PC-9 (cell line): ENCODE results near the gene SUMF2. TPM values are rescaled to one million over a fixed set of nuclear protein-coding genes. Genes with fewer than 3 reads are reported as not detected.

Experiments used
- BruUV-seq: library from RNA; stranded (reverse); fragments of 400-500 nt; replicated peaks from 2 replicates; lab custom pipeline; 2021; lab: Mats Ljungman, UMichigan
- CTCF ChIA-PET: fragments of 300-600 bp; sonication (Branson Sonifier 250); formaldehyde crosslinking; loops from one replicate; lab custom pipeline; 2022; ENCODE audit warnings: antibody characterized with exemption; lab: Charles Lee
- POLR2A ChIA-PET: fragments of 300-600 bp; sonication (Branson Sonifier 250); formaldehyde crosslinking; loops from one replicate; lab custom pipeline; 2022; ENCODE audit warnings: antibody characterized with exemption; ENCODE audit not compliant: unreplicated experiment; lab: Charles Lee
- DNase-seq, 2 experiments: peaks; one replicate each; pipeline versions ENCODE4 v3.0.0 to v3.0.0-alpha.2; 2015 to 2022; ENCODE audit warnings: mixed read lengths in 1 of 2
- H2AFZ ChIP-seq: fragments of 200-600 bp; sonication (generic); 2 replicates; pipeline ENCODE4 v1.8.1; 2017; ENCODE audit warnings: antibody characterized with exemption
- H3F3A ChIP-seq: fragments of 200-600 bp; sonication (generic); 2 replicates; pipeline ENCODE4 v1.8.1; 2017; ENCODE audit warnings: antibody characterized with exemption, mild to moderate bottlenecking, low read depth; ENCODE audit not compliant: insufficient read depth
- H3K27ac ChIP-seq: fragments of 200-600 bp; sonication (generic); 2 replicates; pipeline ENCODE4 v1.6.1; 2016; ENCODE audit warnings: mixed run types
- H3K27me3 ChIP-seq: fragments of 200-600 bp; sonication (generic); 2 replicates; pipeline ENCODE4 v1.6.1; 2016; ENCODE audit warnings: low read depth, mixed run types; ENCODE audit not compliant: insufficient read depth
- H3K36me3 ChIP-seq: fragments of 200-600 bp; sonication (generic); 2 replicates; pipeline ENCODE4 v1.6.1; 2016; ENCODE audit warnings: low read depth, mixed run types
- H3K4me1 ChIP-seq: fragments of 200-600 bp; sonication (generic); replicated peaks from 2 replicates; pipeline ENCODE4 v1.6.1; 2016; ENCODE audit warnings: mixed run types; ENCODE audit not compliant: insufficient read depth
- H3K4me2 ChIP-seq: fragments of 200-600 bp; sonication (generic); 2 replicates; pipeline ENCODE4 v1.6.1; 2017; ENCODE audit warnings: mixed run types
- H3K4me3 ChIP-seq: fragments of 200-600 bp; sonication (generic); 2 replicates; pipeline ENCODE4 v1.6.1; 2016; ENCODE audit warnings: mixed run types
- H3K79me2 ChIP-seq: fragments of 200-600 bp; sonication (generic); 2 replicates; pipeline ENCODE4 v1.6.1; 2017; ENCODE audit warnings: low read depth, mixed run types
- H3K9me2 ChIP-seq: fragments of 200-600 bp; sonication (generic); 2 replicates; pipeline ENCODE4 v1.8.1; 2017; ENCODE audit warnings: mild to moderate bottlenecking; ENCODE audit not compliant: insufficient read depth
- H3K9me3 ChIP-seq: fragments of 200-600 bp; sonication (generic); 2 replicates; pipeline ENCODE4 v1.8.1; 2016; ENCODE audit warnings: low read depth; ENCODE audit not compliant: insufficient read depth
- H4K20me1 ChIP-seq: fragments of 200-600 bp; sonication (generic); 2 replicates; pipeline ENCODE4 v1.8.1; 2017; ENCODE audit not compliant: insufficient read depth
- EZH2 ChIP-seq: fragments of 200-600 bp; sonication (generic); IDR thresholded peaks from 2 replicates; pipeline ENCODE4 v1.8.0; 2017; ENCODE audit warnings: antibody characterized with exemption, low read depth
- intact Hi-C: fragments of 100-400 bp; cut with micrococcal nuclease; formaldehyde crosslinking; loops from one replicate; pipeline ENCODE4 v1.10.0; 2022; ENCODE audit not compliant: unreplicated experiment
- total RNA-seq: library from RNA; stranded (reverse); gene quantifications from 2 replicates; pipeline ENCODE4 v1.2.3, GENCODE V29; 2021
- TF ChIP-seq, protein P1 (sequence below): fragments of 200-600 bp; sonication (generic); conservative IDR thresholded peaks from 2 replicates; pipeline ENCODE4 v1.6.1; 2017; ENCODE audit warnings: mixed run types, antibody characterized with exemption, mild to moderate bottlenecking, moderate library complexity

Gene SUMF2
- total RNA-seq, 1 experiment from 2014 or later = 256 TPM

DNA sequence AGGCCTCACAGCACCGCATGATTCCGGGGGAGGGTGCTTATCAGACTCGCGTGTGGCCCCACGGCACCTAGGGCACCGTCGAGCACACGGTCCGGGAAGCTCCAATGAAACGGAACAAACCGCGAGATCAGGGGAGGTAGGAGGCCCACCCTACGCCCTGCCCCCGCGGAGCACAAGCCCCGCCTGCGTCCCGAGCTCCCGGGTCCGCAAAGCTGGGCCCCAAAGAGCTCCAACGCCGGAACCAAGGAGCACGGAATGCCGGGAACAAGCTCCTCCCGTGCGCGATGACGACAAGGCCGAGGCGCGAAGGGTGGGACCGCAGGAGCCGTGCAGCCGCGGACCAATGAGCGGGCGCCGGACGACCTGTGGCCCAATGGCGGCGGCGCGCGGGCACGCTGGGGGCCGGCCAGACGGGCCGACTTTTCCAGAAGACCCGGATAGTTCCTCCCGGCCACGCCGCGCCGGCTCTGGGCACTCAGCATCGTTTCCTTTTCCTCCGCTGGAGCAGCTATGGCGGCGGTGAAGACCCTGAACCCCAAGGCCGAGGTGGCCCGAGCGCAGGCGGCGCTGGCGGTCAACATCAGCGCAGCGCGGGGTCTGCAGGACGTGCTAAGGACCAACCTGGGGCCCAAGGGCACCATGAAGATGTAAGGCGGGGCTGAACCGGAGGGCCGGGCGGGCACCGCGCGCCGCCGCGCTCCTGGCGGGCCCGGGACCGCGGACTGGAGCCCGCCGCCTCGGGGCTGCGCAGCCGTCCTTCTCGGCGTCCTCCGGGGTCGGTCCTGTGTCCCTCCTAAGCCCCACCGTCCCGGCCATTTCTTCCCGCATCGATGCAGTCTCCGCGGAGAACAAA is 12.5 kb upstream of the SUMF2 start, which contains the start of the genes CCT6A and PSPH:
Gene CCT6A (plus strand): TSS at position 427 of the 853 bp plus-strand sequence. CDS start 84 bp downstream, at position 511.
Gene PSPH (minus strand): TSS at position 106 of the 853 bp plus-strand sequence. CDS start 30,232 bp downstream, outside the sequence.
- no peaks in the 10 kb centered on the region for H3K27me3 ChIP-seq
- H3K4me2 ChIP-seq = peak within 1 kb of the TSS; percentile 92
- H2AFZ ChIP-seq = peak within 1 kb of the TSS; percentile 89
- intact Hi-C loops = loop anchor here (1.0 to 5.0 kb wide), 3 partner anchors 13 to 684 kb away; partner anchors contain the start of genes LANCL2, NIPSNAP2 and SUMF2
- H4K20me1 ChIP-seq = peaks cover 47% of the 10 kb centered on the region
- no peaks in the 10 kb centered on the region for H3K9me2 ChIP-seq
- BruUV-seq = no TSS peak
- H3F3A ChIP-seq = peaks cover 62% of the 10 kb centered on the region
- H3K4me3 ChIP-seq = peak within 1 kb of the TSS; percentile 97
- DNase-seq = peak; percentile 100
- peaks cover 97% of the 10 kb centered on the region for H3K79me2 ChIP-seq
- peaks cover 40% of the 10 kb centered on the region for H3K4me1 ChIP-seq
- ChIA-PET POLR2A (interaction anchor here (0.5 to 1.2 kb wide), 23 partner anchors 8 to 1292 kb away, joined by 3 to 63 read pairs (median 6); partner anchors contain the start of genes CHCHD2, NIPSNAP2, SEC61G and SUMF2), CTCF (interaction anchor here (0.5 to 1.1 kb wide), 5 partner anchors 11 to 95 kb away, joined by 3 to 6 read pairs (median 4); no protein-coding TSS in a partner anchor)
- H3K36me3 ChIP-seq = peaks cover 47% of the 10 kb centered on the region
- H3K27ac ChIP-seq = peak within 1 kb of the TSS; percentile 78
- TF ChIP-seq, protein P1, sequence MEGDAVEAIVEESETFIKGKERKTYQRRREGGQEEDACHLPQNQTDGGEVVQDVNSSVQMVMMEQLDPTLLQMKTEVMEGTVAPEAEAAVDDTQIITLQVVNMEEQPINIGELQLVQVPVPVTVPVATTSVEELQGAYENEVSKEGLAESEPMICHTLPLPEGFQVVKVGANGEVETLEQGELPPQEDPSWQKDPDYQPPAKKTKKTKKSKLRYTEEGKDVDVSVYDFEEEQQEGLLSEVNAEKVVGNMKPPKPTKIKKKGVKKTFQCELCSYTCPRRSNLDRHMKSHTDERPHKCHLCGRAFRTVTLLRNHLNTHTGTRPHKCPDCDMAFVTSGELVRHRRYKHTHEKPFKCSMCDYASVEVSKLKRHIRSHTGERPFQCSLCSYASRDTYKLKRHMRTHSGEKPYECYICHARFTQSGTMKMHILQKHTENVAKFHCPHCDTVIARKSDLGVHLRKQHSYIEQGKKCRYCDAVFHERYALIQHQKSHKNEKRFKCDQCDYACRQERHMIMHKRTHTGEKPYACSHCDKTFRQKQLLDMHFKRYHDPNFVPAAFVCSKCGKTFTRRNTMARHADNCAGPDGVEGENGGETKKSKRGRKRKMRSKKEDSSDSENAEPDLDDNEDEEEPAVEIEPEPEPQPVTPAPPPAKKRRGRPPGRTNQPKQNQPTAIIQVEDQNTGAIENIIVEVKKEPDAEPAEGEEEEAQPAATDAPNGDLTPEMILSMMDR = no peak
- TF ChIP-seq EZH2 = no peak
- H3K9me3 ChIP-seq = no peaks in the 10 kb centered on the region

DNA sequence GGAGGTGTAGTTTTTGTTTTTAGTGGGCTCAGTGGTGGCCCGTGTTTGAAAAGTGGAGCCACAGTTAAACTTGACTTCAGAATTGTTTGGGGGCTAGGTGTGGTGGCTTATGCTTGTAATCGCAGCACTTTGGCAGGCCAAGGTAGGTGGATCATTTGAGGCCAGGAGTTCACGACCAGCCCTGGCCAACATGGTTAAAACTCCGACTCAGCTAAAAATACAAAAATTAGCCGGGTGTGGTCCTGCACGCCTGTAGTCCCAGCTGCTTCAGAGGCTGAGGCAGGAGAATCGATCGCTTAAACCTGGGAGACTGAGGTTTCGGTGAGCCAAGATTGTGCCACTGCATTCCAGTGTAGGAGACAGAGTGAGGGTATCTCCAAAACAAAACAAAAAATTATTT is 10.7 kb upstream of the SUMF2 start:
- Histone ChIP-seq H3F3A (peaks cover 71% of the 10 kb centered on the region), H3K4me3 (peak overlapping the region; percentile 97), H3K9me2 (no peaks in the 10 kb centered on the region), H2AFZ (no peak overlapping the region), H3K27ac (peak overlapping the region; percentile 40), H3K4me2 (peak overlapping the region; percentile 92), H3K27me3 (no peaks in the 10 kb centered on the region), H3K36me3 (peaks cover 58% of the 10 kb centered on the region), H3K9me3 (no peaks in the 10 kb centered on the region), H3K79me2 (peaks cover 97% of the 10 kb centered on the region), H4K20me1 (peaks cover 46% of the 10 kb centered on the region), H3K4me1 (peaks cover 43% of the 10 kb centered on the region)
- POLR2A ChIA-PET = no interaction called here
- no peak for TF ChIP-seq EZH2
- TF ChIP-seq, protein P1 = no peak
- no peak for DNase-seq
- CTCF ChIA-PET = no interaction called here
- BruUV-seq = no TSS peak
- intact Hi-C loops = loop anchor here (5.0 kb wide), 1 partner anchor 686 kb away; the partner anchor contains the start of gene LANCL2

DNA sequence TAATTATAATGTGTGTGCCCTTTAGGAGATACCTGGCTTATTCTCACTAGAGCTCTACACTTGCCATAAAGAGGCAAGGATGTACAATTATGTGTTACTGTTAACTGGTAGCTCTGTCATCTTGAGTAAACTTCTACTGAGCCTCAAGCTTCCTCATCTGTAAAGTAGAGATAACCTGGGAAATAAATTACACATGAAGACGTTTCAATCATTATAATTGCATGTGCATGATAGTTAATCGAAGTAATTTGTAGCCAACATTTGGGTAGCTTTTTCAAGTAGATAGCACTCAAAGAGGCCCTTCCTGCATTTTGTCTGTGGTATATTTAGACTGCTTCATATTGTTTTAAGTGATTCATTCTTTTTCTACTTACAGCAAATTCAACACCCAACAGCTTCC is 10.1 kb upstream of the SUMF2 start:
- TF ChIP-seq, protein P1 = no peak
- TF ChIP-seq EZH2 = no peak
- Histone ChIP-seq H3K4me2 (peak overlapping the region; percentile 92), H3K9me3 (no peaks in the 10 kb centered on the region), H3K9me2 (no peaks in the 10 kb centered on the region), H3K4me3 (peak overlapping the region; percentile 5; the same call in 1 of the 2 replicates), H3K27ac (peak overlapping the region; percentile 40), H3K79me2 (peaks cover 95% of the 10 kb centered on the region), H2AFZ (no peak overlapping the region), H3F3A (peaks cover 77% of the 10 kb centered on the region), H4K20me1 (peaks cover 45% of the 10 kb centered on the region), H3K27me3 (no peaks in the 10 kb centered on the region), H3K4me1 (peaks cover 48% of the 10 kb centered on the region), H3K36me3 (peaks cover 62% of the 10 kb centered on the region)
- no peak for DNase-seq
- BruUV-seq = no TSS peak
- POLR2A ChIA-PET = interaction anchor here (0.5 kb wide), 1 partner anchor 8 kb away, joined by 3 read pairs; no protein-coding TSS in a partner anchor
- CTCF ChIA-PET = no interaction called here
- intact Hi-C loops = loop anchor here (5.0 kb wide), 1 partner anchor 687 kb away; the partner anchor contains the start of gene LANCL2
